H7 (cell line): ENCODE measurements around the gene SIGLEC10. TPM values are rescaled to one million over a fixed set of nuclear protein-coding genes. Genes with fewer than 3 reads are reported as not detected.
"Not testable (repeated sequence)": the region's sequence is repeated elsewhere in the genome, so short reads cannot be mapped to it uniquely, and the experiment has no call there.

ENCODE experiments used
- DNase-seq: peaks from one replicate; pipeline ENCODE4 v3.0.0; 2012
- H3K27me3 ChIP-seq: 2 replicates; pipeline ENCODE4 v1.6.0; 2011; ENCODE audit warnings: mild to moderate bottlenecking, low read length; ENCODE audit not compliant: control insufficient read depth, insufficient read depth
- H3K36me3 ChIP-seq: replicated peaks from 2 replicates; pipeline ENCODE4 v1.5.1; 2011; ENCODE audit warnings: low read length; ENCODE audit not compliant: control insufficient read depth, insufficient read depth
- H3K4me3 ChIP-seq: 2 replicates; pipeline ENCODE4 v1.5.1; 2011; ENCODE audit warnings: low read depth, mild to moderate bottlenecking, control low read depth, low read length, moderate library complexity; ENCODE audit not compliant: insufficient read depth
- total RNA-seq: library from RNA; depleted of rRNA; stranded (reverse); fragments of >200 nt; shearing (Covaris generic); gene quantifications from 2 replicates; pipeline ENCODE4 v1.2.3, GENCODE V29; 2014; rRNA removed

The SIGLEC10 gene, protein sequence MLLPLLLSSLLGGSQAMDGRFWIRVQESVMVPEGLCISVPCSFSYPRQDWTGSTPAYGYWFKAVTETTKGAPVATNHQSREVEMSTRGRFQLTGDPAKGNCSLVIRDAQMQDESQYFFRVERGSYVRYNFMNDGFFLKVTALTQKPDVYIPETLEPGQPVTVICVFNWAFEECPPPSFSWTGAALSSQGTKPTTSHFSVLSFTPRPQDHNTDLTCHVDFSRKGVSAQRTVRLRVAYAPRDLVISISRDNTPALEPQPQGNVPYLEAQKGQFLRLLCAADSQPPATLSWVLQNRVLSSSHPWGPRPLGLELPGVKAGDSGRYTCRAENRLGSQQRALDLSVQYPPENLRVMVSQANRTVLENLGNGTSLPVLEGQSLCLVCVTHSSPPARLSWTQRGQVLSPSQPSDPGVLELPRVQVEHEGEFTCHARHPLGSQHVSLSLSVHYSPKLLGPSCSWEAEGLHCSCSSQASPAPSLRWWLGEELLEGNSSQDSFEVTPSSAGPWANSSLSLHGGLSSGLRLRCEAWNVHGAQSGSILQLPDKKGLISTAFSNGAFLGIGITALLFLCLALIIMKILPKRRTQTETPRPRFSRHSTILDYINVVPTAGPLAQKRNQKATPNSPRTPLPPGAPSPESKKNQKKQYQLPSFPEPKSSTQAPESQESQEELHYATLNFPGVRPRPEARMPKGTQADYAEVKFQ
- not detected in 2 replicates for total RNA-seq

DNA sequence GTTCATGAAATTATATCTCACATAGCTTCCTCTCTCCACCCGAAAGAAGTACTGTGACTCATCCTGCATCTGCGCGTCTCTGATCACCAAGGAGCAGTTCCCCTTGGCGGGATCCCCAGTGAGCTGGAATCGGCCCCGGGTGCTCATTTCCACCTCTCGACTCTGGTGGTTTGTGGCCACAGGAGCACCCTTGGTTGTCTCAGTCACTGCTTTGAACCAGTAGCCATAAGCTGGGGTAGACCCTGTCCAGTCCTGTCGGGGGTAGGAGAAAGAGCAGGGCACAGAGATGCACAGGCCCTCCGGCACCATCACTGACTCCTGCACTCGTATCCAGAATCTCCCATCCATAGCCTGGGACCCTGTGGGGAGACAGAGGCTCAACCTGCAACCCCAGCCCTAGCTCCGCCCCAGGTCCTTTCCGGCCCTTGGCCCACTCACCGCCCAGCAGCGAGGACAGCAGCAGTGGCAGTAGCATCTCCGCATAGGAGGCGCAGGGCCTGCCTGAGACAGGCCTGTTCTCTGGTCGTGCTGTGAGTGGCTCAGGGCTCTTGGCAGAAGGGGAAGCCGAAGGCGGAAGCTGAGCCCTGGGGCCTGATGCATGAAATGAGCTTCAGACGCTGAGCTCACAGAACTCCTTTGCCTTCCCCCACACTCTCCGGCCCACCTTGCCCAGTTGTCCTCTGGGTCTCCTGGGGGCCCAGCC lies at the start of gene SIGLEC10:
SIGLEC10 (minus strand) TSS at position 536 of the 703 bp plus-strand sequence; CDS start at position 475, 61 bp downstream.
- peaks cover 6% of the 10 kb centered on the region for H3K27me3 ChIP-seq
- H3K36me3 ChIP-seq: no peaks in the 10 kb centered on the region; the same call in 1 of the 2 replicates
- peak; percentile 58 for DNase-seq
- no peak within 1 kb of the TSS for H3K4me3 ChIP-seq

- no peaks in the 10 kb centered on the region for H3K36me3 ChIP-seq
- peaks cover 5% of the 10 kb centered on the region; the same call in 1 of the 2 replicates for H3K27me3 ChIP-seq
- DNase-seq: no peak
- H3K4me3 ChIP-seq: no peak overlapping the region
Observed at GRCh38 chr19:51466723-51467122, 49.3 kb upstream of the SIGLEC10 start.

DNA sequence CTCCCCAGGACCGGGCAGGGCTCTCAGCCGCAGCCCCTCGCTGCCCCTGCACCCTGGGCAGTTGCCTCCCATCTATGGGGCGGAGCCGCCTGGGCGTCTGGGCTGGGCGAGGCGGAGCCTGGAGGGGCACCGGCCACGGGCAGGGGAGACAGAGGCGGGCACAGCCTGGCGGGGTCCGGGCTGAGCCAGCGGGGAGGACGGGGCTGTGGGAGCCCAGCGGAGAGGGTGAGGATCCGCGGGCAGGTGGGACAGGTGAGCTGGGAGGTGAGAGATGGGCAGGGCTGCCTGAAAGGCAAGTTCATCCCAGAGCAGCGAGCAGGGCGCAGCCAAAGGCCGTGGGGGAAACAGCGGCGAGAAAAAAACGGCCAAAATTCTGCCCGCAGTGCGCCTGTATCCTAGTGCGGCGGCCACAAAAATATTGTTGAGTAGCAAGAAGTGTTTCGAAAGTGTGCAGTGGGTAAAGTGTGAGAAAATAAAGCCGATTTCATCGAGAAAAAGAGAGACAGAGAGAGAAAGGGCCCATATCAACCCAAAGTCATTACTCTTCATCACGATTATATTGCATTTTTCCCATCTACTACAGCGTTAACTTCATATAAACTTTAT lies 46.6 kb upstream of the SIGLEC10 start:
- H3K36me3 ChIP-seq, H3K27me3 ChIP-seq, H3K4me3 ChIP-seq, DNase-seq: not testable (repeated sequence)

- Histone ChIP-seq H3K36me3 (no peaks in the 10 kb centered on the region), H3K4me3 (no peak overlapping the region), H3K27me3 (peaks cover 5% of the 10 kb centered on the region; the same call in 1 of the 2 replicates)
- DNase-seq: no peak
Observed at GRCh38 chr19:51462681-51463080, 45.2 kb upstream of the SIGLEC10 start.

- Histone ChIP-seq H3K4me3 (no peak overlapping the region), H3K36me3 (no peaks in the 10 kb centered on the region), H3K27me3 (peaks cover 5% of the 10 kb centered on the region; the same call in 1 of the 2 replicates)
- no peak for DNase-seq
Observed at GRCh38 chr19:51462276-51462675, 44.8 kb upstream of the SIGLEC10 start.

- Histone ChIP-seq H3K27me3 (peaks cover 5% of the 10 kb centered on the region; the same call in 1 of the 2 replicates), H3K36me3 (no peaks in the 10 kb centered on the region), H3K4me3 (no peak overlapping the region)
- no peak for DNase-seq
Observed at GRCh38 chr19:51461723-51462161, 44.3 kb upstream of the SIGLEC10 start.

DNA sequence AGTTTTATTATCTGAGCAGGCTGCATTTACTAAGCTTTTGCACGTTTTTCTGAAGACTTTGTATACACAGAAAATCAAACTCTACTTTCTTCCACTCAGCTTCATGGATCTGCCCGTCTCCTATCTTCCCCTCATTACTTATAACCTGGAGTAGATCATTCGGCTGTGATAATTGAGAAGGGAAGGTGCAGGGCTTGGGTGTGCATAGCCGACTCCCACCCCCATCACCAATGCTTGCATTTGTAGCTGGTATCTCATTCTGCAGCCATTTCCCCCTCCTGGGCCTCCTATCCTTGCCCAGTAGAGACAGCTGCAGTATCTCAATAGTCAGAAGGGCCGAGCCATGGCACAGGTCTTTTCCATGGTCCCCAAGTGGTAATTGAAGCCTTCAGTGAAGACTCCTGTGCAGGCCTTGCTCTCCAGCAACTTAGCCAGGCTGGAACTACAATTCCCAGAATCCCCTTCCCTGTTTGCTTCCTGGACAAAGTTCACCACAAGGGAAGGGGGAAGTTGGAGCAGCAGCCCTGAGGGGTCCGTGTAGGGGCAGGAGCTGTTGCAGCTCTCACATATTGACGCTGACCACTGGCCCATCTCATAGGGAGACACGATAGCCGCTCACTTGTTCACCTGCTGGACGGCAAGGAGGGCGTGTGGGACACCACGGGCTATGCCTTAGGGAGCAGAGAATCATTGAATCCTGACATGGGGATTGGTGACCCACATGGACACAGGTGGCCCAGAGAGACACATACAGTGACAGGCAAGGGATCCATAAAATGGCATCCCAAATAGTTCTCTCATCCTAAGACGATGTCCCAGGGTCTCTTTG lies 42.9 kb upstream of the SIGLEC10 start:
- peaks cover 5% of the 10 kb centered on the region; the same call in 1 of the 2 replicates for H3K27me3 ChIP-seq
- peak; percentile 64 for DNase-seq
- H3K36me3 ChIP-seq: no peaks in the 10 kb centered on the region
- peak overlapping the region; percentile 16; the same call in 1 of the 2 replicates for H3K4me3 ChIP-seq

DNA sequence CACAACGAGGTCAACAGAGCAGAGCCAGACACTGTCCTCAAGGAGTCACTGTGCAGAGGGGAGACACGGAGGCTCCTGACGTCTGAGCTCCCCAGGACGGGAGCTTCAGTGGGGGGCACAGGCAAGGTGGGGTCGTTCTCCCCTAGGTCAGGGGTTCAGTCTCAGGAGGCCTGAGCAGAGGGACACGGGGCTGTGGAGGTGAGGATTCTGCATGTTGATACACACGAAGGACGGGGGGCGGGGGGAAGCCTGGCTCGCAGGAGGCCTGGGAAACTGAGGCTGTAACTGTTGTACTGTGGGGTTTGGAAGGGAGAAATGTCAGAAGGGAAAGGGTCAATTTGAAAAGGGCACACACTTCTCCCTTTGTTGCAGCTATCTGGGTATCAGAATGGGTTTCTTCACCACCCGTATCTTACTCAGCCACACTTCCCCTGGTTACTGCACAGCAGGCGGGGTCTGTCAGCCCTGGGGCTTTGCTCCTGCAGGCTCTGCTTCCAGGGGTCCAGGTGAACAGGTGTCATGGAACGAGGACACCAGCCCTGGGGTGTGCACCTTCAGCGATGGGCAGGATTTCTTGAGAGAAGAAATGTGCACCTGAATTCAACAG lies 41.6 kb upstream of the SIGLEC10 start:
- peaks cover 3% of the 10 kb centered on the region; the same call in 1 of the 2 replicates for H3K27me3 ChIP-seq
- no peaks in the 10 kb centered on the region for H3K36me3 ChIP-seq
- no peak overlapping the region for H3K4me3 ChIP-seq
- DNase-seq: no peak

GRCh38 chr19:51458051-51458645 lies 40.7 kb upstream of the SIGLEC10 start, which contains the start of gene SIGLEC8:
SIGLEC8 (minus strand) TSS chr19:51458454; CDS start chr19:51458387, 67 bp downstream.
- DNase-seq: no peak
- Histone ChIP-seq H3K4me3 (no peak within 1 kb of the TSS), H3K36me3 (no peaks in the 10 kb centered on the region), H3K27me3 (peaks cover 3% of the 10 kb centered on the region; the same call in 1 of the 2 replicates)

- no peak overlapping the region for H3K4me3 ChIP-seq
- no peaks in the 10 kb centered on the region for H3K36me3 ChIP-seq
- DNase-seq: no peak
- H3K27me3 ChIP-seq: peaks cover under 1% of the 10 kb centered on the region; the same call in 1 of the 2 replicates
Observed at GRCh38 chr19:51457351-51458013, 40.0 kb upstream of the SIGLEC10 start.

- H3K4me3 ChIP-seq: no peak overlapping the region
- H3K27me3 ChIP-seq: no peaks in the 10 kb centered on the region
- H3K36me3 ChIP-seq: no peaks in the 10 kb centered on the region
- DNase-seq: no peak
Observed at GRCh38 chr19:51456541-51457290, 39.3 kb upstream of the SIGLEC10 start.
